Measurements from ENCODE around the gene THSD4.

The THSD4 gene

DNA sequence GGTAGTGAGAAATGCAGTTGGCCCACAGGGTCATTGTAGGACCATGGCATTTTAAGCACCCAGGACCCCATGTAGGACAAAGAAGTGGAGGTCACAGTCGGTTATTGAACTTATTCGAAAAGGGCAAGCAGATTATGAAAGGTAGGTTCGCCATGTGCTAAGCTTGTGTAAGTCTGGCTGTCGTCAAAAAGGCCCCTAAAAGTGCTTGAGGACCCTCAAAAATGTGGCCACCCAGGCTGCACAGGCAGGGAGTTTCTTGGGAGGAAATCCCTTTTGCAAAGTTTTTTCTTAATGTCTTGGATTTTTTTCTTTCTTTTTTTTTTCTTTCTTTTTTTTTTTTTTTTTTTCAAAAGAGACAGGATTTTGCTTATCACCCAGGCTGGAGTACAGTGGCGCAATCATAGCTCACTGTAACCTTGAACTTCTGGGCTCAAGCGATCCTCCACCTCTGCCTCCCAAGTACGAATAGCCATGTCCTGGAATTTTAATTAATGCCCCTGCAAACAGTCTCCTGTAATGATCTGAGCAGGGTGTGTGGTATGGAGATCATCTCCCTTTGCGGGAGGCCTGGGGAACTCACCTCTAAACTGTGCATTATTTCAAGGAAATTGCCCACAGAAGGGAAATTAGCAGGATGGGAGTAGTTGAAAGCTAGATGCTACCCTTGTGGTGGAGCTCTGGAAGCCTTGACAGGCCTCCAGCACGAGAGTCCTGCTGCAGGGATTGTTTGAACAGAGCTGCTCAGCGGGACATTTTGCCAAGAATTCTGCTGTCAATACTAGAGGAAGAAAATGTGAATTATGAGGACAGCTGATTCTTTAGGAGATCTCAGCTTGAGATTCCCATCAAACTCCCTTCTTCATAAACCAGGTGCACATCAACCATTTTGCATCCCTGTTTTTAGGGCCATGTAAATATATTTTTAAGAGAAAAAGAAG, 28.4 kb downstream of the THSD4 start:
- Histone ChIP-seq H3K36me3 (ENCODE audit: insufficient read depth) (no peaks in the 10 kb centered on the region), H3K79me2 (ENCODE audit: insufficient read depth, low read depth) (no peaks in the 10 kb centered on the region), H2AFZ (ENCODE audit: low read depth) (no peak overlapping the region), H3K4me2 (no peak overlapping the region), H3K4me3 (IDR thresholded peaks at IDR 0.05; ENCODE audit: insufficient read depth, low read depth, low read length) (no peak overlapping the region), H3K4me1 (ENCODE audit: low read depth, poor library complexity, severe bottlenecking) (no peaks in the 10 kb centered on the region), H4K20me1 (ENCODE audit: insufficient read depth) (no peaks in the 10 kb centered on the region), H3K9ac (no peak overlapping the region), H3K27ac (no peak overlapping the region), H3K27me3 (ENCODE audit: insufficient read depth, low read depth) (no peaks in the 10 kb centered on the region)
- TF ChIP-seq, protein P1, sequence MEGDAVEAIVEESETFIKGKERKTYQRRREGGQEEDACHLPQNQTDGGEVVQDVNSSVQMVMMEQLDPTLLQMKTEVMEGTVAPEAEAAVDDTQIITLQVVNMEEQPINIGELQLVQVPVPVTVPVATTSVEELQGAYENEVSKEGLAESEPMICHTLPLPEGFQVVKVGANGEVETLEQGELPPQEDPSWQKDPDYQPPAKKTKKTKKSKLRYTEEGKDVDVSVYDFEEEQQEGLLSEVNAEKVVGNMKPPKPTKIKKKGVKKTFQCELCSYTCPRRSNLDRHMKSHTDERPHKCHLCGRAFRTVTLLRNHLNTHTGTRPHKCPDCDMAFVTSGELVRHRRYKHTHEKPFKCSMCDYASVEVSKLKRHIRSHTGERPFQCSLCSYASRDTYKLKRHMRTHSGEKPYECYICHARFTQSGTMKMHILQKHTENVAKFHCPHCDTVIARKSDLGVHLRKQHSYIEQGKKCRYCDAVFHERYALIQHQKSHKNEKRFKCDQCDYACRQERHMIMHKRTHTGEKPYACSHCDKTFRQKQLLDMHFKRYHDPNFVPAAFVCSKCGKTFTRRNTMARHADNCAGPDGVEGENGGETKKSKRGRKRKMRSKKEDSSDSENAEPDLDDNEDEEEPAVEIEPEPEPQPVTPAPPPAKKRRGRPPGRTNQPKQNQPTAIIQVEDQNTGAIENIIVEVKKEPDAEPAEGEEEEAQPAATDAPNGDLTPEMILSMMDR (conservative IDR thresholded peaks at IDR 0.05; ENCODE audit: low read depth, low read length) = no peak

DNA sequence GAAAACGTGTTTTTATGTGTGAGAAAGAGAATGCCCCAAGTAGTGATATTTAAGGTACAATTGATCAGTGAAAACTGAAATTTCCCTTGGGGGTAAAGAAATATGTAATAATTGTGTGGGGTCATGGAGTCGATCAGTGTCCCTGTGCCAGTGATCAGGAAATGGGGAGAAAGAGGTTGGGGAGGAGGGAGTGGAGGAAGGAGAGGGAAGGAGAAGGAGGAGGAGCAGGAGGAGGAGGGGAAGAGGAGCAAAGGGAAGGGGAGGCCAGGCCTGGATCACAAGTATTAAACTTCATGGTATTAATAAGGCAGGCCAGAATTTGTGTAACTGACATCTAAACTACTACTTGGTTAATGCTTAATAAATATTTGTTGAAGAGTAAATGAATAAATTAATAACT, 30.4 kb downstream of the THSD4 start:
- no peak overlapping the region for H3K4me3 ChIP-seq (IDR thresholded peaks at IDR 0.05; ENCODE audit: insufficient read depth, low read depth, low read length)
- TF ChIP-seq, protein P1 (conservative IDR thresholded peaks at IDR 0.05; ENCODE audit: low read depth, low read length) = no peak
- H3K36me3 ChIP-seq (ENCODE audit: insufficient read depth) = no peaks in the 10 kb centered on the region
- no peaks in the 10 kb centered on the region for H3K4me1 ChIP-seq (ENCODE audit: low read depth, poor library complexity, severe bottlenecking)
- H3K79me2 ChIP-seq (ENCODE audit: insufficient read depth, low read depth) = no peaks in the 10 kb centered on the region
- no peaks in the 10 kb centered on the region for H3K27me3 ChIP-seq (ENCODE audit: insufficient read depth, low read depth)
- no peak overlapping the region for H3K4me2 ChIP-seq
- no peaks in the 10 kb centered on the region for H4K20me1 ChIP-seq (ENCODE audit: insufficient read depth)
- H2AFZ ChIP-seq (ENCODE audit: low read depth) = no peak overlapping the region
- H3K9ac ChIP-seq = no peak overlapping the region
- no peak overlapping the region for H3K27ac ChIP-seq

DNA sequence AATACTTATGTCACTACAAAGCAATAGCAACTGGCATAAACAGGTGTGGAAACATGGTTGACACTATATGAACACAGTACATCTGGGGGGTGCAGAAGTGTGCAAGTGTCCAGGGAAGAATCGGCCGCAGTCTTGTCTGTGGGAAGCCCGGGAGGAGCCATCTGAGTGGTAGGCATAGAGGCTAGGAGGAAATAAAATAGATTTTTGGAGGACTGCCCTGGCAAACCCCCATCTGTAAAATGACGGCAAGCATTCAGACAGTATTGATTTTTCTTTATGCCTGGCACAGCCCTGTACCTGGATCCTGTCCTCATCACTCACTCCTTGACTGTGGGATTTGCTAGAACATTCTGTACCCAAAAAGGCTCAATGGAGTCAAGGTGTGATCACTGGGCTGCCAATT, 31.3 kb downstream of the THSD4 start:
- Histone ChIP-seq H3K9ac (no peak overlapping the region), H3K27ac (no peak overlapping the region), H3K4me3 (IDR thresholded peaks at IDR 0.05; ENCODE audit: insufficient read depth, low read depth, low read length) (no peak overlapping the region), H2AFZ (ENCODE audit: low read depth) (no peak overlapping the region), H3K79me2 (ENCODE audit: insufficient read depth, low read depth) (no peaks in the 10 kb centered on the region), H3K27me3 (ENCODE audit: insufficient read depth, low read depth) (no peaks in the 10 kb centered on the region), H3K4me1 (ENCODE audit: low read depth, poor library complexity, severe bottlenecking) (no peaks in the 10 kb centered on the region), H4K20me1 (ENCODE audit: insufficient read depth) (no peaks in the 10 kb centered on the region), H3K4me2 (no peak overlapping the region), H3K36me3 (ENCODE audit: insufficient read depth) (no peaks in the 10 kb centered on the region)
- TF ChIP-seq, protein P1 (conservative IDR thresholded peaks at IDR 0.05; ENCODE audit: low read depth, low read length) = no peak

DNA sequence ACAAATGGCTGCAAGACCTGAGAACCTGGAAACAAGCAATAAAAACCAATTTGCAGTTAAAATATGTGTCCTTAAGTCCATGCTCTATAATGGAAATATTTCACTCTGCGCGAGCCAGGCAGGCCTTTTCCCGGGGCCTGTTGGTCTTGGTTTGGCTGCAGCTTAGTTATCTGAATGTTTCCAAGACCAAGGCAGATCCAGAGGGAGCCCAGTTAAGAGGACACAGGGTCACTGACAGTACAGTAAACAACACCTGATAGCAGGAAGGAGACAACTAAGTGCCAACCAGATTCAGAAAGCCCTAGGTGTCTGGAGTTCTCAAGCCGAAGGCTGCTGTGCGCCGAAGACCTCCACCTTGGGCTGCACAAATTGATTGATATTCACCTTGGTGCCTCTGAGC, 32.8 kb downstream of the THSD4 start:
- TF ChIP-seq, protein P1 (conservative IDR thresholded peaks at IDR 0.05; ENCODE audit: low read depth, low read length) = no peak
- no peak overlapping the region for H3K4me2 ChIP-seq
- H3K27me3 ChIP-seq (ENCODE audit: insufficient read depth, low read depth) = no peaks in the 10 kb centered on the region
- H3K79me2 ChIP-seq (ENCODE audit: insufficient read depth, low read depth) = no peaks in the 10 kb centered on the region
- no peaks in the 10 kb centered on the region for H4K20me1 ChIP-seq (ENCODE audit: insufficient read depth)
- H3K9ac ChIP-seq = no peak overlapping the region
- H3K4me1 ChIP-seq (ENCODE audit: low read depth, poor library complexity, severe bottlenecking) = no peaks in the 10 kb centered on the region
- H2AFZ ChIP-seq (ENCODE audit: low read depth) = no peak overlapping the region
- no peak overlapping the region for H3K27ac ChIP-seq
- no peak overlapping the region for H3K4me3 ChIP-seq (IDR thresholded peaks at IDR 0.05; ENCODE audit: insufficient read depth, low read depth, low read length)
- no peaks in the 10 kb centered on the region for H3K36me3 ChIP-seq (ENCODE audit: insufficient read depth)
